Gastroesophageal sphincter (tissue), 4 donors: ENCODE measurements around the gene RPP30. TPM values are rescaled to one million over a fixed set of nuclear protein-coding genes. Genes with fewer than 3 reads are reported as not detected.
A peak's percentile ranks its signal among the peaks of the same experiment; 100 is the strongest.

ENCODE experiments used
- ATAC-seq: fragments of 150-250 bp; one replicate; pipeline ENCODE4 v1.9.1; 2016; ENCODE audit warnings: mild to moderate bottlenecking, moderate library complexity
- H3K27ac ChIP-seq, 4 donors: fragments of 200-600 bp; sonication (generic) in 3 of 4; 1 replicate in 3 of 4; 2 replicates in 1 of 4; pipeline ENCODE4 v1.5.1; 2016 to 2019
- H3K27me3 ChIP-seq: fragments of 200-600 bp; sonication (generic); one replicate; pipeline ENCODE4 v1.5.1; 2019
- H3K36me3 ChIP-seq, 2 donors: fragments of 200-600 bp; sonication (generic); one replicate each; pipeline ENCODE4 v1.5.1; 2019; ENCODE audit warnings: control low read depth in 1 of 2
- H3K4me1 ChIP-seq, 3 donors: fragments of 200-600 bp; sonication (generic); 1 replicate in 2 of 3; 2 replicates in 1 of 3; pipeline ENCODE4 v1.5.1; 2016 to 2019; ENCODE audit warnings: control low read depth in 2 of 3
- H3K4me3 ChIP-seq, 2 donors: fragments of 200-600 bp; sonication (generic); one replicate each; pipeline ENCODE4 v1.5.1; 2019; ENCODE audit warnings: mild to moderate bottlenecking in 1 of 2, moderate library complexity in 1 of 2
- H3K9me3 ChIP-seq, 3 donors: fragments of 200-600 bp; sonication (generic); one replicate each; pipeline ENCODE4 v1.5.1; 2017 to 2019; ENCODE audit warnings: control low read depth in 2 of 3
- CTCF ChIP-seq, 4 experiments: fragments of 200-600 bp in 2 of 4; fragments of 450-650 bp in 2 of 4; sonication (generic) in 1 of 4; IDR thresholded peaks; one replicate each; pipeline ENCODE4 v1.5.1; 2017 to 2019; ENCODE audit warnings: antibody characterized with exemption in 4 of 4, mild to moderate bottlenecking in 2 of 4, moderate library complexity in 2 of 4
- EP300 ChIP-seq: sonication (generic); formaldehyde crosslinking; IDR thresholded peaks from one replicate; pipeline ENCODE4 v1.6.1; 2017; ENCODE audit warnings: antibody characterized with exemption, mild to moderate bottlenecking
- POLR2A ChIP-seq, 2 donors: fragments of 450-650 bp; IDR thresholded peaks; one replicate each; pipeline ENCODE4 v1.6.1; 2017; ENCODE audit warnings: antibody characterized with exemption in 2 of 2, mild to moderate bottlenecking in 2 of 2, moderate library complexity in 1 of 2
- POLR2AphosphoS5 ChIP-seq: sonication (generic); formaldehyde crosslinking; IDR thresholded peaks from one replicate; pipeline ENCODE4 v1.6.1; 2017; ENCODE audit warnings: antibody characterized with exemption
- WGBS, 2 donors: methylation state at CpG; one replicate each; pipeline ENCODE4 v1.1.5; 2018; ENCODE audit warnings: low coverage in 1 of 2; 5-methylcytosine and 5-hydroxymethylcytosine counted together
- total RNA-seq, 4 donors: library from RNA; depleted of rRNA; stranded (reverse); fragments of >200 nt; gene quantifications; one replicate each; pipeline ENCODE4 v1.1.0, GENCODE V29; 2016

The RPP30 gene
- total RNA-seq, 4 donors from 2014 or later: 25.0 to 44.2 (median 30.8) TPM

GRCh38 chr10:90929179-90929578, 57.4 kb downstream of the RPP30 start:
- H3K27ac ChIP-seq: no peak overlapping the region
- H3K36me3 ChIP-seq: no peaks in the 10 kb centered on the region
- ATAC-seq: no peak
- H3K4me3 ChIP-seq: no peak overlapping the region
- WGBS, 2 donors: 42 to 59% methylated on average over 2 to 5 of the region's 5 CpGs
- peaks cover 0 to 15% (median 8%) of the 10 kb centered on the region in 3 donors for H3K4me1 ChIP-seq
- no peaks in the 10 kb centered on the region for H3K9me3 ChIP-seq
- TF ChIP-seq CTCF (IDR thresholded peaks at IDR 0.05) (no peak), POLR2A (IDR thresholded peaks at IDR 0.05) (no peak), POLR2AphosphoS5 (no peak), EP300 (no peak)
- peaks cover 18% of the 10 kb centered on the region for H3K27me3 ChIP-seq

GRCh38 chr10:90930070-90930837, 58.5 kb downstream of the RPP30 start:
- no peak for TF ChIP-seq EP300
- no peak for TF ChIP-seq POLR2A (IDR thresholded peaks at IDR 0.05)
- no peak for TF ChIP-seq POLR2AphosphoS5
- TF ChIP-seq CTCF (IDR thresholded peaks at IDR 0.05): no peak
- H3K27ac ChIP-seq: peak overlapping the region in 3 of 4 donors; percentile 2 to 60 (median 50)
- peak; percentile 49 for ATAC-seq
- H3K4me3 ChIP-seq: no peak overlapping the region
- H3K4me1 ChIP-seq: peaks cover 0 to 15% (median 8%) of the 10 kb centered on the region in 3 donors
- no peaks in the 10 kb centered on the region for H3K9me3 ChIP-seq
- WGBS, 2 donors: 36 to 49% methylated on average over 3 of the region's 5 CpGs
- H3K36me3 ChIP-seq: no peaks in the 10 kb centered on the region
- H3K27me3 ChIP-seq: peaks cover 10% of the 10 kb centered on the region

GRCh38 chr10:90930971-90931871, 59.4 kb downstream of the RPP30 start:
- ATAC-seq: peak; percentile 46
- WGBS, 2 donors: 43 to 53% methylated on average over 5 of the region's 6 CpGs

GRCh38 chr10:90935581-90936275, 64.0 kb downstream of the RPP30 start:
- TF ChIP-seq CTCF (IDR thresholded peaks at IDR 0.05) (no peak), POLR2AphosphoS5 (no peak), POLR2A (IDR thresholded peaks at IDR 0.05) (no peak), EP300 (no peak)
- Histone ChIP-seq H3K4me3 (no peak overlapping the region), H3K27me3 (no peaks in the 10 kb centered on the region), H3K36me3 (no peaks in the 10 kb centered on the region), H3K4me1 (peaks cover 0 to 10% (median 3%) of the 10 kb centered on the region in 3 donors), H3K9me3 (no peaks in the 10 kb centered on the region), H3K27ac (no peak overlapping the region)
- 40 to 67% methylated on average over 2 to 3 of the region's 5 CpGs for WGBS, 2 donors
- ATAC-seq: no peak

More at GRCh38 chr10:90930971-90931871, 59.4 kb downstream of the RPP30 start:
- peaks cover 0 to 21% (median 10%) of the 10 kb centered on the region in 3 donors for H3K4me1 ChIP-seq
- H3K27ac ChIP-seq: peak overlapping the region in 3 of 4 donors; percentile 2 to 60 (median 50)
- H3K27me3 ChIP-seq: peaks cover 4% of the 10 kb centered on the region
- no peaks in the 10 kb centered on the region for H3K36me3 ChIP-seq
- no peak overlapping the region for H3K4me3 ChIP-seq
- H3K9me3 ChIP-seq: no peaks in the 10 kb centered on the region
- TF ChIP-seq EP300: no peak
- no peak for TF ChIP-seq POLR2AphosphoS5
- TF ChIP-seq CTCF (IDR thresholded peaks at IDR 0.05): no peak
- TF ChIP-seq POLR2A (IDR thresholded peaks at IDR 0.05): no peak
